ENCODE measurements around the gene GPR84. TPM values are rescaled to one million over a fixed set of nuclear protein-coding genes. Genes with fewer than 3 reads are reported as not detected.

The GPR84 gene
- polyA plus RNA-seq, 1 experiment, result not detected

- Histone ChIP-seq H3K9me3 (ENCODE audit: control insufficient read depth, insufficient read depth, low read length) (no peaks in the 10 kb centered on the region), H3K27me3 (ENCODE audit: control insufficient read depth, insufficient read depth, low read length) (no peaks in the 10 kb centered on the region), H3K4me3 (ENCODE audit: low read depth, low read length) (no peak overlapping the region), H3K27ac (ENCODE audit: low read depth, low read length) (no peak overlapping the region)
- no peak for DNase-seq (ENCODE audit: low read depth, low spot score)
- POLR2A ChIA-PET, result interaction anchor here (1.0 kb wide), 1 partner anchor 24 kb away, joined by 3 read pairs; no protein-coding TSS in a partner anchor
- TF ChIP-seq, protein P1, sequence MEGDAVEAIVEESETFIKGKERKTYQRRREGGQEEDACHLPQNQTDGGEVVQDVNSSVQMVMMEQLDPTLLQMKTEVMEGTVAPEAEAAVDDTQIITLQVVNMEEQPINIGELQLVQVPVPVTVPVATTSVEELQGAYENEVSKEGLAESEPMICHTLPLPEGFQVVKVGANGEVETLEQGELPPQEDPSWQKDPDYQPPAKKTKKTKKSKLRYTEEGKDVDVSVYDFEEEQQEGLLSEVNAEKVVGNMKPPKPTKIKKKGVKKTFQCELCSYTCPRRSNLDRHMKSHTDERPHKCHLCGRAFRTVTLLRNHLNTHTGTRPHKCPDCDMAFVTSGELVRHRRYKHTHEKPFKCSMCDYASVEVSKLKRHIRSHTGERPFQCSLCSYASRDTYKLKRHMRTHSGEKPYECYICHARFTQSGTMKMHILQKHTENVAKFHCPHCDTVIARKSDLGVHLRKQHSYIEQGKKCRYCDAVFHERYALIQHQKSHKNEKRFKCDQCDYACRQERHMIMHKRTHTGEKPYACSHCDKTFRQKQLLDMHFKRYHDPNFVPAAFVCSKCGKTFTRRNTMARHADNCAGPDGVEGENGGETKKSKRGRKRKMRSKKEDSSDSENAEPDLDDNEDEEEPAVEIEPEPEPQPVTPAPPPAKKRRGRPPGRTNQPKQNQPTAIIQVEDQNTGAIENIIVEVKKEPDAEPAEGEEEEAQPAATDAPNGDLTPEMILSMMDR (IDR thresholded peaks at IDR 0.05; ENCODE audit: low read depth, low read length), result no peak
- CTCF ChIA-PET, result interaction anchor here (0.6 to 2.7 kb wide), 14 partner anchors 10 to 173 kb away, joined by 3 to 25 read pairs (median 8); partner anchors contain the start of genes COPZ1 and ZNF385A
Measured at GRCh38 chr12:54393743-54394142, 29.5 kb upstream of the GPR84 start.

DNA sequence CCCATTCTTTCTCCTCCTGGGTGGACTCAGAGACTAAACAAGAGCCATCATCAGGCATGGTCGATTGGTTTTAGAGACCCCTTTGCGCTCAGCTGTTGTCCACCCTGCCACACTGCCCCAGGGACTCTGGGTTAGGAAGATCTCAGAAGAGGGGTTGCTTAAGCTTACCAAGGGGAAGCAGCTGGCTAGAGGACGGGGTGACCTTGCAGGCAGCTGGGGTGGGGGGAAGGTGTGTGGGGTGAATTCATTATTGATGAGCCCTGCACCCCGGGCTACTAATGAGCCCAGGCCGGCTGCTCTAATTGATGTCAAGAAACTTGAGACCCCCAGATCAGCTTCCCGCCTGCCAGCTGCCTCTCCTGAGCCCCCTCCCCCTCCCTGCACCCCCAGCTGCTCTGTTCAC lies 28.9 kb upstream of the GPR84 start:
- DNase-seq (ENCODE audit: low read depth, low spot score), result no peak
- no peak overlapping the region for H3K27ac ChIP-seq (ENCODE audit: low read depth, low read length)
- TF ChIP-seq, protein P1 (IDR thresholded peaks at IDR 0.05; ENCODE audit: low read depth, low read length), result no peak
- no peaks in the 10 kb centered on the region for H3K9me3 ChIP-seq (ENCODE audit: control insufficient read depth, insufficient read depth, low read length)
- ChIA-PET CTCF (interaction anchor here (0.6 to 2.7 kb wide), 15 partner anchors 10 to 173 kb away, joined by 3 to 25 read pairs (median 6); partner anchors contain the start of genes COPZ1 and ZNF385A), POLR2A (interaction anchor here (1.0 kb wide), 1 partner anchor 23 kb away, joined by 3 read pairs; no protein-coding TSS in a partner anchor)
- H3K27me3 ChIP-seq (ENCODE audit: control insufficient read depth, insufficient read depth, low read length), result no peaks in the 10 kb centered on the region
- H3K4me3 ChIP-seq (ENCODE audit: low read depth, low read length), result no peak overlapping the region

DNA sequence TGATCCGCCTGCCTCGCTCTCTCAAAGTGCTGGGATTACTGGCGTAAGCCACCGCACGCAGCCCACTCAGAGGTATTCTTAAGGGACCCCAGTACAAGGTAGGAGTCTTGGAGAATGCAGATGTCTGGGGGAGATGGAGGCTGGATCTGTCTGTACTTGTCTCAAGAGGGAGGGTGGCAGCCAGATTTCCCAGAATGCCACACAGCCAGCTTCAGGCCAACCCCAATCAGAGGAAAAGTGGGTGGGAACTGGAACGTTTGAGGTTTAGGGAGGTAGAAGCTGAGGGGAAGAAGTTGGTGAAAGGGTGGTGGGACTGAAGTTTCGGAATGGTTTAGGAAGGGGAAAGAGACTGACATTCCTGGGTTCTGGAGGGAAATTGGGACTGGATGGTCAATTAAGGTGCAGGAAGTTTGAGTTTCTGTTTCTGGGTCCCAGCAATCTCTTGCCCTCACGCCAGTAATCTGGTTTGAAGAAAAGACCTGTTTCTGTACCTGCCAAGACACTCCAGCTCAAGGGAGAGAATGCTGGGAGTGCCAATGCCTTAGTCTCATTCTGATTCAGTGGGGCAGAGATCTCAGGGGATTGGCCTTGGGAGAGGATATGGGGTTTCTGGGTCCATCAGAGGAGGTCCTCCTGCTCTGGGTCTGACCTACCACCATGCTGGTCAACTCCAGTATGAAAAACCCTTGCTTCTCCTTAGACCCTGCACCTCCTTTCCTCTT lies 28.4 kb upstream of the GPR84 start:
- Histone ChIP-seq H3K9me3 (ENCODE audit: control insufficient read depth, insufficient read depth, low read length) (no peaks in the 10 kb centered on the region), H3K27ac (ENCODE audit: low read depth, low read length) (no peak overlapping the region), H3K4me3 (ENCODE audit: low read depth, low read length) (no peak overlapping the region), H3K27me3 (ENCODE audit: control insufficient read depth, insufficient read depth, low read length) (no peaks in the 10 kb centered on the region)
- CTCF ChIA-PET, result interaction anchor here (0.6 to 2.7 kb wide), 9 partner anchors 8 to 131 kb away, joined by 3 to 25 read pairs (median 12); partner anchors contain the start of gene ZNF385A
- no peak for DNase-seq (ENCODE audit: low read depth, low spot score)
- TF ChIP-seq, protein P1 (IDR thresholded peaks at IDR 0.05; ENCODE audit: low read depth, low read length), result no peak
- POLR2A ChIA-PET, result interaction anchor here (0.6 kb wide), 1 partner anchor 24 kb away, joined by 4 read pairs; no protein-coding TSS in a partner anchor

DNA sequence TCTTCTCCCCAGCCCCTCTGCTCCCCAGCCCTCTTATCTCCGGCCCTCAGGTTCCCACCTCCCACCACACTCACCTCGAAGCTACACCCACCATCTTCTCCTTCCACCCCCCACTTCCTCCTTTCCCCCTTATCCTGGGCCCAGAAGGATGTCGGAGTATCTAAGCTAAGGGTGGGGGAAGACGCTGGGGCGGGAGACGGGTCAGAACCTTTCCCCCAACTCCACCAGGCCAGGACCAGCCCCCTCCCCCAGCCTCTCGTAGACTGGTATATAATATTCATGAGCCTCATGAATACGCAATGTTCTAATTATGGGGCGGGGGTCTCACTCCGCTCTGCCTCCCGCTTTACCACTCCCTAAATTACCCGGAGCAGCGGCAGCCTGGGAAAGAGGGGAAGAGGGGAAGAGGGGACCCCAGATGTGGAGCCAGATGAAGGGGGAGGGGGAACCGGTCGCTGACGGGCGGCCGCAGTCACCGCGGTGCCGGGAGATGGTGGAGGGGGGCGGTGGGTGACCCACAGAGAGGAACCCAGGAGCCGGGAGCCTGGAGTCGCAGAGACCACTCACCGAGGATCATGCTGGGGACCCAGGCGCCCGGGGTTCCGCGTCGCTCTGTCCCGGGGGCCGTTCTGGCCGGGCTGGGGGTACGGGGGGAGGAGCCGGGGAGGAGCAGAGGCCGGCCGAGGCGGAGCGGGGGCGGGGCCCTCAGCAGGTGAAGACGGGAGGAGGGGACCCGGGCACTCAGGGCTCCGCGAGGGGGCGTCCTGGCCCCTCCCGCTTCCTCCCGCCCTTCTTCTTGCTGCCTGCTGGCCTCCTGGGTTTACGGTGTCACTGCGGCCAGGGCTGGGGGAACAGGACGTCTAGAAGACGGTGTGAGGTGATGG lies 26.6 kb upstream of the GPR84 start:
- Histone ChIP-seq H3K27ac (ENCODE audit: low read depth, low read length) (no peak overlapping the region), H3K27me3 (ENCODE audit: control insufficient read depth, insufficient read depth, low read length) (no peaks in the 10 kb centered on the region), H3K4me3 (ENCODE audit: low read depth, low read length) (no peak overlapping the region), H3K9me3 (ENCODE audit: control insufficient read depth, insufficient read depth, low read length) (no peaks in the 10 kb centered on the region)
- POLR2A ChIA-PET, result interaction anchor here (0.6 kb wide), 1 partner anchor 110 kb away, joined by 3 read pairs; the partner anchor contains the start of gene HNRNPA1
- TF ChIP-seq, protein P1 (IDR thresholded peaks at IDR 0.05; ENCODE audit: low read depth, low read length), result no peak
- no peak for DNase-seq (ENCODE audit: low read depth, low spot score)
- CTCF ChIA-PET, result interaction anchor here (0.6 to 1.5 kb wide), 6 partner anchors 8 to 48 kb away, joined by 3 to 10 read pairs (median 4); no protein-coding TSS in a partner anchor

All from AG04450 (cell line).